Measurements from ENCODE around the gene SBK1.

DNA sequence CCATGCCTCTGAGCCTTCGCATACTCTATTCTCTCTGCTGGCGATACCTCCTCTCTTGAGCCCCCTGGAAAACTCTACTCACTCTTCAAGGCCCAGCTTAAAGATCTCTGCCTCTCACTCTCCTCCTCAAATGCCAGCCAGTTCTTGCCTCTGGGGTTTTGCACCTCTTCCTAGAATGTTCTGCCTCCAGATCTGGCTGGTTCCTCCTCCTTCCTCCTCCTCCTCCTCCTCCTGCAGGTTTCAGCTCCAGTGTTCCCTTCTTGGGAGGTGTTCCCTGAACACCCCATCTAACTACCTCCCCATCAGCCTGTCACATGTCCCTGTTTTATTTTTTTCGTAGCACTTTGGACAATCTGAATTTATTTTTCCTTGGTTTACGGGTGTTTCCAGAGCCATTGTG lies 35.1 kb upstream of the SBK1 start:
- TF ChIP-seq, protein P1, sequence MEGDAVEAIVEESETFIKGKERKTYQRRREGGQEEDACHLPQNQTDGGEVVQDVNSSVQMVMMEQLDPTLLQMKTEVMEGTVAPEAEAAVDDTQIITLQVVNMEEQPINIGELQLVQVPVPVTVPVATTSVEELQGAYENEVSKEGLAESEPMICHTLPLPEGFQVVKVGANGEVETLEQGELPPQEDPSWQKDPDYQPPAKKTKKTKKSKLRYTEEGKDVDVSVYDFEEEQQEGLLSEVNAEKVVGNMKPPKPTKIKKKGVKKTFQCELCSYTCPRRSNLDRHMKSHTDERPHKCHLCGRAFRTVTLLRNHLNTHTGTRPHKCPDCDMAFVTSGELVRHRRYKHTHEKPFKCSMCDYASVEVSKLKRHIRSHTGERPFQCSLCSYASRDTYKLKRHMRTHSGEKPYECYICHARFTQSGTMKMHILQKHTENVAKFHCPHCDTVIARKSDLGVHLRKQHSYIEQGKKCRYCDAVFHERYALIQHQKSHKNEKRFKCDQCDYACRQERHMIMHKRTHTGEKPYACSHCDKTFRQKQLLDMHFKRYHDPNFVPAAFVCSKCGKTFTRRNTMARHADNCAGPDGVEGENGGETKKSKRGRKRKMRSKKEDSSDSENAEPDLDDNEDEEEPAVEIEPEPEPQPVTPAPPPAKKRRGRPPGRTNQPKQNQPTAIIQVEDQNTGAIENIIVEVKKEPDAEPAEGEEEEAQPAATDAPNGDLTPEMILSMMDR (conservative IDR thresholded peaks at IDR 0.05): no peak
- TF ChIP-seq EZH2 (IDR thresholded peaks at IDR 0.05; ENCODE audit: low read depth): no peak
